A549 treated with dexamethasone at 1 μM for 4 hours (cell line): ENCODE data around the gene EN1. TPM values are rescaled to one million over a fixed set of nuclear protein-coding genes. Genes with fewer than 3 reads are reported as not detected.

Experiments
- total RNA-seq: library from RNA; stranded (reverse); fragments of 200-300 nt; extraction: Qiagen RNA extraction; gene quantifications from 5 replicates; pipeline ENCODE4 v1.2.3, GENCODE V29; 2022

The EN1 gene
- total RNA-seq: 0.61 to 0.91 TPM (median 0.83 TPM) in 5 replicates

GRCh38 chr2:118846953-118847761 is at the start of gene EN1:
TSS of gene EN1 (minus strand) at chr2:118847648. CDS start at chr2:118847167, 481 bp downstream.

Other genes with a start within 250 kb of the EN1 start
- gene MARCO, start 94.5 kb upstream of the EN1 start, total RNA-seq: 0.08 to 0.19 TPM (median 0.15 TPM) in 3 of 5 replicates, not detected in the others